Vagina (tissue), 2 donors: ENCODE data around the gene MIER1. TPM values are rescaled to one million over a fixed set of nuclear protein-coding genes. Genes with fewer than 3 reads are reported as not detected.
"Not testable (repeated sequence)": the region's sequence is repeated elsewhere in the genome, so short reads cannot be mapped to it uniquely, and the experiment has no call there.

Experiments used
- DNase-seq, 2 donors: peaks; one replicate each; pipeline ENCODE4 v3.0.0-alpha.2; 2017; ENCODE audit errors: extremely low spot score in 2 of 2
- H3K27ac ChIP-seq: fragments of 200-600 bp; sonication (generic); one replicate; pipeline ENCODE4 v1.5.1; 2019
- H3K27me3 ChIP-seq: fragments of 200-600 bp; sonication (generic); one replicate; pipeline ENCODE4 v1.5.1; 2019
- H3K36me3 ChIP-seq, 2 donors: fragments of 200-600 bp; sonication (generic); one replicate each; pipeline ENCODE4 v1.5.1; 2017 to 2019
- H3K4me1 ChIP-seq: fragments of 200-600 bp; sonication (generic); one replicate; pipeline ENCODE4 v1.5.1; 2019
- H3K4me3 ChIP-seq, 2 donors: fragments of 200-600 bp; sonication (generic); 1 replicate in 1 of 2; 2 replicates in 1 of 2; pipeline ENCODE4 v1.5.1; 2016 to 2019
- H3K9me3 ChIP-seq: fragments of 200-600 bp; sonication (generic); one replicate; pipeline ENCODE4 v1.5.1; 2019
- CTCF ChIP-seq, 3 experiments: fragments of 450-650 bp in 2 of 3; fragments of 200-600 bp in 1 of 3; sonication (generic) in 1 of 3; IDR thresholded peaks; one replicate each; pipeline ENCODE4 v1.5.1; 2017 to 2019; ENCODE audit warnings: antibody characterized with exemption in 3 of 3, mild to moderate bottlenecking in 2 of 3, moderate library complexity in 2 of 3
- POLR2A ChIP-seq, 2 donors: fragments of 450-650 bp; IDR thresholded peaks; one replicate each; pipeline ENCODE4 v1.6.1; 2017; ENCODE audit warnings: antibody characterized with exemption in 2 of 2, mild to moderate bottlenecking in 2 of 2, moderate library complexity in 2 of 2
- POLR2AphosphoS5 ChIP-seq, 2 donors: sonication (generic); formaldehyde crosslinking; IDR thresholded peaks; one replicate each; pipeline ENCODE4 v1.9.0; 2017; ENCODE audit warnings: antibody characterized with exemption in 2 of 2, mild to moderate bottlenecking in 2 of 2, low read depth in 1 of 2; ENCODE audit not compliant: insufficient read depth in 1 of 2
- intact Hi-C: fragments of 100-400 bp; cut with DNase I; formaldehyde crosslinking; loops from one replicate; pipeline ENCODE4 v1.15.1; 2023
- total RNA-seq: library from RNA; depleted of rRNA; stranded (reverse); fragments of >200 nt; gene quantifications from one replicate; pipeline ENCODE4 v1.2.3, GENCODE V29; 2016

MIER1 gene
- total RNA-seq, 1 donor from 2014 or later: 39.5 TPM

DNA sequence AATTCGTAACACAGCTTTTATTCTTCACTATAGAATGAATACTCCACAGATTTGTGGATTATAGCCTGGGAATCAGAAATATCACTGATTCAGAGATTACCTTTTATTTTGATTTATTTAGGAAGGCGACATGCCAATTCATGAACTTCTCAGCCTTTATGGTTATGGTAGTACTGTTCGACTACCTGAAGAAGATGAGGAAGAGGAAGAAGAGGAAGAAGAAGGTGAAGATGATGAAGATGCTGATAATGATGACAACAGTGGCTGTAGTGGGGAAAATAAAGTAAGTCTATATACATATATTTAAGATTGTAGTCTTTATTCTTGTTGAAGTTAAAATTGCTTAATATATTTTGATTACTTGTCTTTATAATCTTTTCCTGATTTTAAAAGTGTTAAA lies 33.1 kb downstream of the MIER1 start:
- no peak for DNase-seq
- Histone ChIP-seq H3K9me3 (no peaks in the 10 kb centered on the region), H3K27me3 (no peaks in the 10 kb centered on the region), H3K4me1 (peaks cover 5% of the 10 kb centered on the region), H3K4me3 (no peak overlapping the region), H3K27ac (no peak overlapping the region), H3K36me3 (peaks cover 0 to 52% of the 10 kb centered on the region in 2 donors)
- TF ChIP-seq POLR2AphosphoS5 (IDR thresholded peaks at IDR 0.05; ENCODE audit: insufficient read depth in 1 of 2, low read depth in 1 of 2) (no peak), CTCF (IDR thresholded peaks at IDR 0.05) (no peak), POLR2A (IDR thresholded peaks at IDR 0.05) (no peak)
- intact Hi-C loops: no loop called here

DNA sequence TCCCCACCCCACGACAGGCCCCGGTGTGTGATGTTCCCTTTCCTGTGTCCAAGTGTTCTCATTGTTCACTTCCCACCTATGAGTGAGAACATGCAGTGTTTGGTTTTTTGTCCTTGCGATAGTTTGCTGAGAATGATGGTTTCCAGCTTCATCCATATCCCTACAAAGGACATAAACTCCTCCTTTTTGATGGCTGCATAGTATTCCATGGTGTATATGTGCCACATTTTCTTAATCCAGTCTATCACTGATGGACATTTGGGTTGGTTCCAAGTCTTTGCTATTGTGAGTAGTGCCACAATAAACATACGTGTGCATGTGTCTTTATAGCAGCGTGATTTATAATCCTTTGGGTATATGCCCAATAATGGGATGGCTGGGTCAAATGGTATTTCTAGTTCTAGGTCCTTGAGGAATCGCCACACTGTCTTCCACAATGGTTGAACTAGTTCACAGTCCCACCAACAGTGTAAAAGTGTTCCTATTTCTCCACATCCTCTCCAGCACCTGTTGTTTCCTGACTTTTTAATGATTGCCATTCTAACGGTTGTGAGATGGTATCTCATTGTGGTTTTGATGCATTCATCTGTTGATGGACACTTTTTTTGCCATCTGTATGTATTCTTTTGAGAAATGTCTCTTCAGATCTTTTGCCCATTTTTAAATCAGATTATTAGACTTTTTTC lies 41.5 kb downstream of the MIER1 start:
- DNase-seq, intact Hi-C loops, H3K27ac ChIP-seq, H3K4me1 ChIP-seq, H3K9me3 ChIP-seq, H3K27me3 ChIP-seq, H3K4me3 ChIP-seq: not testable (repeated sequence)
- peaks cover 0 to 44% of the 10 kb centered on the region in 2 donors for H3K36me3 ChIP-seq

GRCh38 chr1:66968574-66968973 lies 43.8 kb downstream of the MIER1 start:
- peaks cover 0 to 40% of the 10 kb centered on the region in 2 donors for H3K36me3 ChIP-seq
- no peak overlapping the region for H3K27ac ChIP-seq
- peaks cover 7% of the 10 kb centered on the region for H3K4me1 ChIP-seq
- no peaks in the 10 kb centered on the region for H3K27me3 ChIP-seq
- H3K4me3 ChIP-seq: no peak overlapping the region
- DNase-seq: no peak
- H3K9me3 ChIP-seq: no peaks in the 10 kb centered on the region
- intact Hi-C loops: no loop called here
- TF ChIP-seq POLR2A (IDR thresholded peaks at IDR 0.05) (no peak), POLR2AphosphoS5 (IDR thresholded peaks at IDR 0.05; ENCODE audit: insufficient read depth in 1 of 2, low read depth in 1 of 2) (no peak), CTCF (IDR thresholded peaks at IDR 0.05) (no peak)

DNA sequence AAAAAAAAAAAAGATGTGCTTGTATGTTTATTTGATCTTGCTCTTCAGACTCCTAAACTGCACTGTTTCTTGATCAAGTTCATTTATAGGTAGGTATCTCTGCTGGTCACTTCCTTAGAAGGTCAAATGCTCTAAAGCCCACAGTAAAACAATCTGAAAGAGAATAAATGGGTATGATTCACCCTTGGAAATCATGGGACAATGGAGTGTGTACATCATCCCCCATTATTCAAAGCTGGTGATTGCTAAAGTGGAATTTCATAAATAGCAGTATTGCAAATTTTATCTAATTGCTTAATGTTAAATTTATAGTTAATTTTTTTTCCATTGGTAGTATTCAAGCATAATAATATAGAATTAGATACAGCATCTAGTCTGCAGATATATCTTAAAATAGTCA lies 53.4 kb downstream of the MIER1 start:
- H3K4me1 ChIP-seq: peaks cover 23% of the 10 kb centered on the region
- intact Hi-C loops: no loop called here
- no peak for DNase-seq
- no peak overlapping the region for H3K27ac ChIP-seq
- no peaks in the 10 kb centered on the region for H3K27me3 ChIP-seq
- H3K4me3 ChIP-seq: no peak overlapping the region
- H3K9me3 ChIP-seq: no peaks in the 10 kb centered on the region
- peaks cover 0 to 42% of the 10 kb centered on the region in 2 donors for H3K36me3 ChIP-seq
- TF ChIP-seq POLR2AphosphoS5 (IDR thresholded peaks at IDR 0.05; ENCODE audit: insufficient read depth in 1 of 2, low read depth in 1 of 2) (no peak), CTCF (IDR thresholded peaks at IDR 0.05) (no peak), POLR2A (IDR thresholded peaks at IDR 0.05) (no peak)

- peaks cover 23% of the 10 kb centered on the region for H3K4me1 ChIP-seq
- H3K27me3 ChIP-seq, intact Hi-C loops, H3K9me3 ChIP-seq, DNase-seq, H3K27ac ChIP-seq, H3K4me3 ChIP-seq: not testable (repeated sequence)
- H3K36me3 ChIP-seq: peaks cover 0 to 51% of the 10 kb centered on the region in 2 donors
These were observed 54.8 kb downstream of the MIER1 start for GRCh38 chr1:66979621-66980020.

- no peak for TF ChIP-seq POLR2A (IDR thresholded peaks at IDR 0.05)
- no peak for TF ChIP-seq POLR2AphosphoS5 (IDR thresholded peaks at IDR 0.05; ENCODE audit: insufficient read depth in 1 of 2, low read depth in 1 of 2)
- TF ChIP-seq CTCF (IDR thresholded peaks at IDR 0.05): no peak
- DNase-seq: no peak
- Histone ChIP-seq H3K4me1 (peaks cover 23% of the 10 kb centered on the region), H3K36me3 (peaks cover 0 to 44% of the 10 kb centered on the region in 2 donors), H3K4me3 (peak overlapping the region in 1 of 2 donors; percentile 3), H3K27me3 (no peaks in the 10 kb centered on the region), H3K27ac (peak overlapping the region; percentile 53), H3K9me3 (no peaks in the 10 kb centered on the region)
- intact Hi-C loops: no loop called here
These were observed 56.1 kb downstream of the MIER1 start for GRCh38 chr1:66980745-66981367.
